Right hindlimb (tissue), 1 donor: ENCODE data around the gene CTTNBP2.

Experiments
- DNase-seq: peaks from one replicate; pipeline ENCODE4 v3.0.0-alpha.2; 2018

CTTNBP2 gene

GRCh38 chr7:117873310-117874190 is at the start of gene CTTNBP2:
Gene CTTNBP2 (minus strand): TSS chr7:117873441. CDS start chr7:117873415, 26 bp downstream.
- DNase-seq, result peak; percentile 72

GRCh38 chr7:117916309-117916708 is 43.1 kb upstream of the CTTNBP2 start:
- DNase-seq, result no peak

- DNase-seq, result no peak
Measured at GRCh38 chr7:117912421-117912820, 39.2 kb upstream of the CTTNBP2 start.

- no peak for DNase-seq
Measured at GRCh38 chr7:117908031-117908795, 35.0 kb upstream of the CTTNBP2 start.

- no peak for DNase-seq
Measured at GRCh38 chr7:117907049-117907640, 33.9 kb upstream of the CTTNBP2 start.

- no peak for DNase-seq
Measured at GRCh38 chr7:117902314-117902889, 29.2 kb upstream of the CTTNBP2 start.

GRCh38 chr7:117901089-117901797 is 28.0 kb upstream of the CTTNBP2 start:
- no peak for DNase-seq

- no peak for DNase-seq
Measured at GRCh38 chr7:117896339-117896738, 23.1 kb upstream of the CTTNBP2 start.

- DNase-seq, result no peak
Measured at GRCh38 chr7:117895276-117895675, 22.0 kb upstream of the CTTNBP2 start.

GRCh38 chr7:117894037-117894436 is 20.8 kb upstream of the CTTNBP2 start:
- no peak for DNase-seq

GRCh38 chr7:117892821-117893220 is 19.6 kb upstream of the CTTNBP2 start:
- DNase-seq, result no peak

- DNase-seq, result no peak
Measured at GRCh38 chr7:117889611-117890010, 16.4 kb upstream of the CTTNBP2 start.

- no peak for DNase-seq
Measured at GRCh38 chr7:117888627-117889026, 15.4 kb upstream of the CTTNBP2 start.

- DNase-seq, result no peak
Measured at GRCh38 chr7:117882594-117882993, 9.4 kb upstream of the CTTNBP2 start.

- no peak for DNase-seq
Measured at GRCh38 chr7:117876761-117877160, 3.5 kb upstream of the CTTNBP2 start.

- no peak for DNase-seq
Measured at GRCh38 chr7:117875566-117875965, 2.3 kb upstream of the CTTNBP2 start.

GRCh38 chr7:117874191-117874700 is 1.0 kb upstream of the CTTNBP2 start:
- DNase-seq, result no peak

GRCh38 chr7:117872561-117873309 is 506 bp downstream of the CTTNBP2 start:
- peak; percentile 36 for DNase-seq

GRCh38 chr7:117871778-117872538 is 1.3 kb downstream of the CTTNBP2 start:
- DNase-seq, result peak; percentile 64

GRCh38 chr7:117871401-117871777 is 1.9 kb downstream of the CTTNBP2 start:
- DNase-seq, result no peak
